H1 (cell line): Measurements from ENCODE around the gene HACE1. TPM values are rescaled to one million over a fixed set of nuclear protein-coding genes. Genes with fewer than 3 reads are reported as not detected.

Experiments used
- CHD1 ChIP-seq: IDR thresholded peaks from 2 replicates; pipeline ENCODE4 v1.6.1; 2012; ENCODE audit warnings: low read depth, low read length, improper control_type of control experiment
- polyA plus RNA-seq, 7 experiments: library from polyadenylated mRNA; depleted of rRNA in 3 of 7; stranded (reverse) in 5 of 7; unstranded in 2 of 7; fragments of >200 nt in 5 of 7; fragments of 200-250 nt in 2 of 7; gene quantifications; 1 replicate in 5 of 7; 2 replicates in 1 of 7; 4 replicates in 1 of 7; pipeline versions ENCODE4 v1.2.1 to v1.2.3, GENCODE V29; 2011 to 2013; ENCODE audit warnings: missing spikeins in 2 of 7, mixed read lengths in 2 of 7
- total RNA-seq: library from RNA; stranded (reverse); fragmentation: NEBNext Ultra II Directional; extraction: Animal tissue kit (Norgen Biotek cat#: 25700); gene quantifications from 2 replicates; pipeline ENCODE4 v1.2.1, GENCODE V29; 2021

HACE1 gene
- total and polyA plus RNA-seq, 2 of the 8 experiments (the other 6 are each of a cell fraction or from before 2014, with no cell fraction given) = 7.1 to 21.3 TPM

DNA sequence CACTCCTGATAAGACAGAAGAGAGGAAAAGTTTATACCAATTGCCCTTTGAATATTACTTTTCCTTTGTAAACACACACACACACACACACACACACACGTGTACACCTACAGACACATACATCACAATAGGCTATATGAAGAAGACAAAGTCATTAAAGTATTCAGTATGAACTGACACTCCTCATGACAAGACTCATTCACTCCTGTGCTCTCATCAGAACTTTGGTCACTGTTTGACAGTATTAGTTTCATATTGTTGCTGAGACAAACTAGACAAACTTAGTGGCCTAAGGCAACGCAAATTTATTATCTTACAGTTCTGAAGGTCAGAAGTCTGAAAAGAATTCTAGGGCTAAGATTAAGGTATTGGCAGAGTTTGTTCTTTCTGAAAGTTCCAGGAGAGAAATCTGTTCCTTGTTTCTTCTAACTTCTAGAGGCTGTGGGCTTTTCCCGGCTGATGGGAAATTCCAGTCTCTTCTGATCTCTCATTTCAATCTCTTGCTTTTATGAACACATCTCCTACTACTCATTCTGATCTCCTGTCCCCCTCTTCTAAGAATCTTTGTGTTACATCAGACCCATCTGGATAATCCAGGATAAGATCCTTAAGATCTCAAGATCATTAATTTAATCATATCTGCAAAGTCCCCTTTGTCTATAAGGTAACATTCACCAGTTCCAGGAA is 171.3 kb downstream of the HACE1 start (continued):
- TF ChIP-seq CHD1 = no peak
